SK-MEL-5 (cell line): ENCODE measurements around the gene RPS18. TPM values are rescaled to one million over a fixed set of nuclear protein-coding genes. Genes with fewer than 3 reads are reported as not detected.

Experiments
- DNase-seq: peaks from one replicate; pipeline ENCODE4 v3.0.0-alpha.2; 2016; ENCODE audit warnings: low read depth, low spot score
- in situ Hi-C: cut with HindIII; loops from 2 replicates; pipeline ENCODE4 v1.10.0; 2016; ENCODE audit warnings: low sequenced_read_pairs, high pct_unique_total_duplicates, low pct_unique_long_range_greater_than_20kb
- total RNA-seq: library from RNA; depleted of rRNA; stranded (reverse); fragments of >200 nt; shearing (Covaris generic); gene quantifications from 2 replicates; pipeline ENCODE4 v1.2.3, GENCODE V29; 2014; rRNA removed

RPS18 gene
- total RNA-seq, 1 experiment from 2014 or later = 4,185 TPM

DNA sequence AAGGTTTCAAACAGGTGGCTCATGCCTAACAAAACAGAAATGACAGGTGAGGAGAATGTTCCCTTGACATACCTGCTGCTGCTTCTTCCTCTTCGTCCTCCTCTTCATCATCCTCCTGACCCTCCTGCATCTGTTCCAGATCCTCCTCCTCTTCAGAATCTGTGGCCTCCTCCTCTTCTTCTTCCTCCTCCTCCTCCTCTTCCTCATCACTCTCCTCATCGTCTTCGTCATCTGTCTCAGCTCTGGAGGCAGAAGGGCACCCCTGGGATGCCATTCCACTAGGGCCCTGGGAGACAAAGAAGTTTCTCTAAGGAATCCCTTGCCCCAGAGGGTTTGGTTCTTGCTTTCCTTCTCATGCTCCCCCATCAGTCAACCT lies 48.1 kb downstream of the RPS18 start:
- in situ Hi-C loops = no loop called here

GRCh38 chr6:33320315-33321181 lies 48.7 kb downstream of the RPS18 start:
- in situ Hi-C loops = no loop called here
- no peak for DNase-seq

More for the DNA sequence above, 48.1 kb downstream of the RPS18 start:
- DNase-seq = no peak

DNA sequence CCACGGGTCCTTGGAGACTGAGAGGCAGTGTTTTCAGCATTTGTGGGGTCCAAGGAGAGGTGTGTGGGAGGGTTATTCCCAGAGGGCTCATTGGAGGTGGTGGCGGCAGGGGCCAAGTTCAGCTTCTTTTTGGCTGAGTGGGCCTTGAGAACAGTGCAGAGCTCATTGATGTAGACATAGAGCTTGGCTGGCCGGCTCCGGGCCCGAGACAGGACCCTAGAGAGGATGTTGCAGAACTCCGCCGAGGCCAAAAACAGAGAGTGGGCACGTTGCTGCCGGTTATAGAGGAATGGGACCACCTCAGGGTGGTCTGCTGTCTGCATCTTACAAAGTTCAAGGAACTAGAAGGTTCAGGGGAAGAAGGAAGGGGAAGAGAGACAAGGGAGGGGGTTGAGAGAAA lies 49.4 kb downstream of the RPS18 start:
- in situ Hi-C loops = no loop called here
- DNase-seq = no peak

GRCh38 chr6:33323623-33323948 lies 51.7 kb downstream of the RPS18 start:
- no peak for DNase-seq
- in situ Hi-C loops = no loop called here

- in situ Hi-C loops = no loop called here
- no peak for DNase-seq
These were observed 52.2 kb downstream of the RPS18 start for GRCh38 chr6:33324125-33324524.

Other genes with a start within 250 kb of the RPS18 start
- 7.1 and 8.7 TPM in 2 replicates for gene HLA-DPA1, start 198.4 kb upstream of the RPS18 start, total RNA-seq
- 1.7 and 3.5 TPM in 2 replicates for gene HLA-DPB1, start 196.1 kb upstream of the RPS18 start, total RNA-seq
- 0.42 and 0.98 TPM in 2 replicates for gene COL11A2, start 79.6 kb upstream of the RPS18 start, total RNA-seq
- 16.5 and 17.0 TPM in 2 replicates for gene RXRB, start 71.4 kb upstream of the RPS18 start, total RNA-seq
- 92.5 and 94.5 TPM in 2 replicates for gene SLC39A7, start 71.2 kb upstream of the RPS18 start, total RNA-seq
- gene HSD17B8, start 67.4 kb upstream of the RPS18 start, total RNA-seq = 6.5 and 8.0 TPM in 2 replicates
- gene RING1, start 63.6 kb upstream of the RPS18 start, total RNA-seq = 22.5 and 25.8 TPM in 2 replicates
- 27.1 and 28.5 TPM in 2 replicates for gene VPS52, start 199 bp upstream of the RPS18 start, total RNA-seq
- gene B3GALT4, start 5.0 kb downstream of the RPS18 start, total RNA-seq = 0.83 and 1.0 TPM in 2 replicates
- 85.9 and 93.6 TPM in 2 replicates for gene WDR46, start 17.2 kb downstream of the RPS18 start, total RNA-seq
- gene PFDN6, start 17.5 kb downstream of the RPS18 start, total RNA-seq = 128 and 143 TPM in 2 replicates
- gene RGL2, start 26.9 kb downstream of the RPS18 start, total RNA-seq = 11.9 and 14.6 TPM in 2 replicates
- gene TAPBP, start 42.0 kb downstream of the RPS18 start, total RNA-seq = 45.5 and 55.4 TPM in 2 replicates
- gene ZBTB22, start 45.7 kb downstream of the RPS18 start, total RNA-seq = 7.6 and 9.2 TPM in 2 replicates
- gene DAXX, start 50.9 kb downstream of the RPS18 start, total RNA-seq = 29.0 and 33.5 TPM in 2 replicates
- gene KIFC1, start 119.7 kb downstream of the RPS18 start, total RNA-seq = 21.8 and 23.9 TPM in 2 replicates
- 19.8 and 20.6 TPM in 2 replicates for gene PHF1, start 138.9 kb downstream of the RPS18 start, total RNA-seq
- gene CUTA, start 146.0 kb downstream of the RPS18 start, total RNA-seq = 129 and 130 TPM in 2 replicates
- gene SYNGAP1, start 148.0 kb downstream of the RPS18 start, total RNA-seq = 0.64 and 0.85 TPM in 2 replicates
- 7.2 and 7.7 TPM in 2 replicates for gene ZBTB9, start 182.5 kb downstream of the RPS18 start, total RNA-seq